ENCODE results near the gene DGKB.

Gene DGKB

DNA sequence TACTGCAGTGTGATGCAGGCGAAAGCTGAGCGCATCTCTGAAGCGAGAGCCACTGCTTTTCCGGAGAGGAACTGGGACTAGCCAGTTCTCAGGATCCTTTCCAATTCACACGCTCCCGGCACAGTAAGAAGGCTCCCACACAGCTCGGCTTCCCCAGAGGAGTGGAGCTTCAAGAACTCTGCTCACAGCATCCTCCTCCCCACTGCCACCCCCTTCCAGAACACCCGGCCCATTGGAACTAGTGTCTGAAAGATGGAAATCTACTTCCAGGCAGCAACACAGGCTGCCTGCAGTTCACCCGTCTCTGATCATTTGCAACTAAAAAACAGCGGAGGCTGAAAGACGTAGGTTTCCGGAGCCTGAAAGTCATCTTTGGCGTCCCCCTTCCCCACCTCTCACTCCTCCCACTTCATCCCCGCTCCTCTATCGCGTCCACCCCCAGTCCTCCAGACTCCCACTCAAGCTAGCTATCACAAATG is at the start of gene DGKB:
TSS of gene DGKB (minus strand) at position 163 of the 479 bp plus-strand sequence.
- DNase-seq = no peak

DNA sequence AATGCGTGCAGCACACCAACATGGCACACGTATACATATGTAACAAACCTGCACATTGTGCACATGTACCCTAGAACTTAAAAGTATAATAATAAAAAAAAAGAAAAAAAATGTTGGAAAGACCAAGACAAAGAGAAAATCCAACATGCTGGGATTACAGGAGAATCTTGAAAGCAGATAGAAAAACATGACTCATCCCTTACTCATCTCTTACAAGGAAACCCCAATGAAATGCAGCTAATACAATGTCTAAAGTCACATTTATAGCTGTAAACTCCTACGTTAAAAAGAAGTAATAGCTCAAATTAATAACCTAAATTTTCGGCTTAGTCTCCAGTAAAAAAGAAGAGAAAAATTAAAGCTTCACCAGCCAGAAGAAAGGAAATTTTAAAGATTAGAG is 47.5 kb upstream of the DGKB start:
- DNase-seq = no peak

DNA sequence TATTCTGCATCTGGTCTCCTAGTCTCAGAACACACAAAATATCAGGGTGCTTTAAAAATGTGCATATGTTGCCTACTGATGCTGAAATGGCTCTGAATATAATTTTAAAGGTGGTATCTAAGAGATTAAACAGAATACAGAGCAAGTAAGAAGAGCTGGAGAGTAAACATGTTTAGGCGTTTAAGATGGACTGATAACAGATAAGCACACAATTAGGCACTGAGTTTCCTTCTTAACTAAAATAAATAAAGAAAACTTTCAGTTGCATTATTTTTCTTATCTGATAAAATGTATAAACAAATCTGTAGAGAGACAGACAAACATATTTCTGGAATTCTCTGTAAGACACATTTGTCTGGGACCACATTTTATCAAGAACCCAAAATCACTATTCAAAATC is 35.6 kb upstream of the DGKB start:
- DNase-seq = no peak

- no peak for DNase-seq
These were observed 35.0 kb upstream of the DGKB start for GRCh38 chr7:14937581-14937980.

DNA sequence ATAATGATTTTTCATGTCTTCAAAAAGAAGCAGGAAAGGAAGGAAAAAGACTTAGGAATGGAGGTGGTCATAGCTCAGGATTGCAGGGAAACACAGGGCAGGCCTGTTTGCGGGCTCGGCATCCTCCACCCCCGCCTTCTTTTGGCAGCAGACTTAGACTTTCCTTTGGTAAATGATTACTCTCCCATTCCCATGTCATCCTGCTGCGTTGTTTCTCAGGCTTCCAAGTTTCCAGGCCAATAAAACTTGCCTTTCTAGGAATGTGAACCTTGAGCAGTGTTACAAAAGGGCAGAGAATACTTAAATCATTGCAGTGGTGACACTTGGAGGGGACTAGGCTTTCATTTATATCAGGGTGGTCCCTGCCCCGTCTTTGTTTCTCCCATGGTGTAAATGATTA is 34.0 kb upstream of the DGKB start:
- DNase-seq = no peak

GRCh38 chr7:14934839-14935238 is 32.3 kb upstream of the DGKB start:
- DNase-seq = no peak

GRCh38 chr7:14931511-14932215 is 29.1 kb upstream of the DGKB start:
- no peak for DNase-seq

- no peak for DNase-seq
These were observed 21.8 kb upstream of the DGKB start for GRCh38 chr7:14924398-14924797.

GRCh38 chr7:14911077-14911476 is 8.5 kb upstream of the DGKB start:
- no peak for DNase-seq

GRCh38 chr7:14908697-14909096 is 6.1 kb upstream of the DGKB start:
- no peak for DNase-seq

GRCh38 chr7:14905764-14906163 is 3.2 kb upstream of the DGKB start:
- DNase-seq = no peak

GRCh38 chr7:14900051-14900450 is 2.5 kb downstream of the DGKB start:
- no peak for DNase-seq

- no peak for DNase-seq
These were observed 3.5 kb downstream of the DGKB start for GRCh38 chr7:14899030-14899429.

DNA sequence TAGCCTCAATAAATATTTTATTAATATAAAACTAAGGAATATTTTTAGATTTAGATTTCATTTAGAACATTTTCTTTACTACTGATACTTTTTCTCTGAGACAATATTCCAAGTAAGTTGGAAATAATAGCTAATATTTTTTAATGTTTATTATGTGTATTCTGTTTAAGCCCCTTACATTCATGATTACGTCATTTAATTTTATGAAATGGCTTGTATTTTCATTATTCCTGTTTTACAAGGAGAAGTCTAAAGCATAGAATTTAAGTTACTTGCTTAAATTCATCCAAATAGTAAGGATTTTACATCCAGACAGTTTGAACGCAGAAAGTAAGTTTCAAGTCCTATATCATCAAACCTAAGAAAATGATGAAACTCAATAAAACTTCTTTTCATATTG is 6.1 kb downstream of the DGKB start:
- DNase-seq = no peak

- no peak for DNase-seq
These were observed 7.7 kb downstream of the DGKB start for GRCh38 chr7:14894826-14895225.

DNA sequence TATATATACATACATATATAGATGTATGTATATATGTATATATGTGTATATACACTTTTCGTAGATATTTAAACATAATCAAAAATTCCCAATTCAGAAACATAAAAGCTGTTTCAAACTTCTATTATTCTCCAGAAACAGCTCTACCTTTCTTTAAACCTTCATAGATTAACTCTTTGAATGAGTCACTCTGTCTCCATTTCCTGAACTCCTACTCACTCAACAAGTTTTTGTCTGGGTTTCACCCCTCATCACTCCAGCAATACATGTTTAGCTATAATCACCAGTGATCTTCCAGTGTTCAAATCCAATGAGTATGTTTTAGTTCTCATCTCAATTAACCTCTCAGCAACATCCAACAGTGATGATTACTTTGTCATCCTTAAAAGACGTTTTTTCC is 9.6 kb downstream of the DGKB start:
- no peak for DNase-seq

DNA sequence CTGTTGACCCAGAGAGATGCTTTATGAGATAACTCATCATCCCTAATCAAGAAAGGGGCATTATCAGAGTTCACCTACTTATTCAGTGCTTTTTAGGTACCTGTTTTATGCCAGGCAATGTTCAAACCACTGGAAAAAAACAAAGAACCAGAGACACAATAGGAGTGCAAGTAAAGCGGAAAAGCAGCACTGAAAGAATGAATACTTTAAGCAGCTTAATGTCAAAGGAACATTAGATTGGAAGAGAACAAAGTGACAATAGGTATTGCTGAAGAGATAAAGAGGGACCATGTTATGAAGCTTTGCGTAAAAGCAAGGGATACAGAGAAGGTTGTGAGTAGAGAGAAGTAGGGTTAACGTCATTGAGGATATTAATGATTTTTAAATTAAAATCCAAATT is 11.3 kb downstream of the DGKB start:
- DNase-seq = no peak

- DNase-seq = no peak
These were observed 13.6 kb downstream of the DGKB start for GRCh38 chr7:14888962-14889361.

DNA sequence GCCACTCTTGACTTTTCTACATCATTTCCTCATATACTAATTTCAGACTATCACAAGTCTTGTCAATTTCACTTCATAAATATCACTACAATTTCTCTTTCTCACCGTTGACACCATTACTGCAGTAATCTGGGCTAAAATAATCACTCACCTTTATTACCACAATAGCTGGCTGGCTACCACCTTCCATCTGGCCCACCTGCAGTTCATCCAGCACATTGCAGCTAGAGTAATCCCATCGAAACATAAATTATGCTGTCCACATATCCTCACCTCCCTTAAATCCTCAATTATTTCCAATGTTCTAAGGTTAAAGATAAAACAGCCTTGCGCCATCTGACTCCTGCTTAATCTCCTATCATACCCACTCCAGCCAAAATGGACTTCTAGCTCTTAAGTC is 16.0 kb downstream of the DGKB start:
- DNase-seq = no peak

GRCh38 chr7:14875941-14876587 is 26.5 kb downstream of the DGKB start:
- no peak for DNase-seq

- DNase-seq = no peak
These were observed 30.7 kb downstream of the DGKB start for GRCh38 chr7:14871880-14872279.

- no peak for DNase-seq
These were observed 32.2 kb downstream of the DGKB start for GRCh38 chr7:14870394-14870793.

GRCh38 chr7:14868937-14869336 is 33.6 kb downstream of the DGKB start:
- DNase-seq = no peak

GRCh38 chr7:14861456-14861855 is 41.1 kb downstream of the DGKB start:
- no peak for DNase-seq

- no peak for DNase-seq
These were observed 43.3 kb downstream of the DGKB start for GRCh38 chr7:14859267-14859666.

All from activated CD4-positive, alpha-beta T cell treated with anti-CD3 and anti-CD28 coated beads, Interleukin-2, Interleukin-6, amounts not matched to agents 100 ng/mL and 50 ng/mL, durations not matched to agents 16 hours and 8 hours (primary cell).